RPMI8226 (cell line): ENCODE data around the gene PHKA2.
"Not testable (repeated sequence)": the region's sequence is repeated elsewhere in the genome, so short reads cannot be mapped to it uniquely, and the experiment has no call there.

ENCODE experiments used
- DNase-seq: peaks from one replicate; pipeline ENCODE4 v3.0.0-alpha.2; 2015

PHKA2 gene

GRCh38 chrX:18983666-18984380 lies at the start of gene PHKA2:
Gene PHKA2, minus strand, starts transcription at chrX:18984114. Its CDS starts 182 bp downstream, at chrX:18983932.
- DNase-seq: peak; percentile 41

GRCh38 chrX:19030805-19031204 lies 46.9 kb upstream of the PHKA2 start:
- DNase-seq: no peak

- DNase-seq: no peak
Measured at GRCh38 chrX:19028560-19028959, 44.6 kb upstream of the PHKA2 start.

- no peak for DNase-seq
Measured at GRCh38 chrX:19024366-19024765, 40.5 kb upstream of the PHKA2 start.

- no peak for DNase-seq
Measured at GRCh38 chrX:19019996-19020395, 36.1 kb upstream of the PHKA2 start.

- DNase-seq: peak; percentile 5
Measured at GRCh38 chrX:19017271-19017670, 33.4 kb upstream of the PHKA2 start.

GRCh38 chrX:19016614-19017013 lies 32.7 kb upstream of the PHKA2 start:
- DNase-seq: not testable (repeated sequence)

- no peak for DNase-seq
Measured at GRCh38 chrX:19007868-19008267, 24.0 kb upstream of the PHKA2 start.

- DNase-seq: no peak
Measured at GRCh38 chrX:19007011-19007410, 23.1 kb upstream of the PHKA2 start.

- peak; percentile 9 for DNase-seq
Measured at GRCh38 chrX:19005909-19006308, 22.0 kb upstream of the PHKA2 start.

- no peak for DNase-seq
Measured at GRCh38 chrX:19003756-19004155, 19.8 kb upstream of the PHKA2 start.

- no peak for DNase-seq
Measured at GRCh38 chrX:18998653-18999052, 14.7 kb upstream of the PHKA2 start.

GRCh38 chrX:18997916-18998315 lies 14.0 kb upstream of the PHKA2 start:
- DNase-seq: no peak

GRCh38 chrX:18996536-18996935 lies 12.6 kb upstream of the PHKA2 start:
- DNase-seq: no peak

- DNase-seq: no peak
Measured at GRCh38 chrX:18995221-18995620, 11.3 kb upstream of the PHKA2 start.

GRCh38 chrX:18994713-18995112 lies 10.8 kb upstream of the PHKA2 start:
- no peak for DNase-seq

GRCh38 chrX:18992829-18993228 lies 8.9 kb upstream of the PHKA2 start:
- no peak for DNase-seq

- no peak for DNase-seq
Measured at GRCh38 chrX:18985186-18985435, 1.2 kb upstream of the PHKA2 start.

- DNase-seq: peak; percentile 91
Measured at GRCh38 chrX:18984381-18985185, 669 bp upstream of the PHKA2 start.

GRCh38 chrX:18981124-18981807 lies 2.6 kb downstream of the PHKA2 start:
- no peak for DNase-seq

GRCh38 chrX:18980262-18980661 lies 3.7 kb downstream of the PHKA2 start:
- DNase-seq: not testable (repeated sequence)

- no peak for DNase-seq
Measured at GRCh38 chrX:18974993-18975392, 8.9 kb downstream of the PHKA2 start.

- DNase-seq: no peak
Measured at GRCh38 chrX:18973527-18974192, 10.3 kb downstream of the PHKA2 start.
